Endothelial cell of umbilical vein (primary cell): ENCODE data around the gene MCC. TPM values are rescaled to one million over a fixed set of nuclear protein-coding genes. Genes with fewer than 3 reads are reported as not detected.

Experiments used
- BruUV-seq: library from RNA; stranded (reverse); fragments of 400-500 nt; replicated peaks from 2 replicates; lab custom pipeline; 2021; lab: Mats Ljungman, UMichigan
- CTCF ChIA-PET: fragments of 300-600, 350-600 bp; sonication (Branson Sonifier 250); formaldehyde crosslinking; loops from one replicate; lab custom pipeline; 2021; ENCODE audit warnings: antibody characterized with exemption, inconsistent platforms; lab: Charles Lee
- POLR2A ChIA-PET: fragments of 300-600, 350-600 bp; sonication (Branson Sonifier 250); formaldehyde crosslinking; loops from one replicate; lab custom pipeline; 2021; ENCODE audit warnings: antibody characterized with exemption, inconsistent platforms; lab: Charles Lee
- DNase-seq: peaks from one replicate; pipeline ENCODE4 v3.0.0-alpha.2; 2011; ENCODE audit warnings: low read depth, low spot score
- FAIRE-seq: peaks from 2 replicates; lab custom pipeline; 2011; peaks lifted over from hg19 to GRCh38; lab: Jason Lieb, UNC
- H2AFZ ChIP-seq: 2 replicates; pipeline ENCODE4 v1.6.0; 2012; ENCODE audit warnings: low read depth, low read length, control low read depth, inconsistent platforms
- H3K27ac ChIP-seq: 2 replicates; pipeline ENCODE4 v1.5.1; 2011; ENCODE audit warnings: low read depth, mild to moderate bottlenecking, control low read depth, low read length, moderate library complexity; ENCODE audit not compliant: insufficient read depth
- H3K27me3 ChIP-seq, 2 experiments: 2 replicates each; pipeline versions ENCODE4 v1.6.0 to v1.6.1; 2011; ENCODE audit warnings: low read length in 2 of 2, mixed read lengths in 1 of 2; ENCODE audit not compliant: control insufficient read depth in 2 of 2, insufficient read depth in 2 of 2
- H3K36me3 ChIP-seq, 2 experiments: 2 replicates in 1 of 2; 3 replicates in 1 of 2; pipeline ENCODE4 v1.5.1; 2011; ENCODE audit warnings: low read length in 2 of 2, mild to moderate bottlenecking in 1 of 2, moderate library complexity in 1 of 2; ENCODE audit not compliant: control insufficient read depth in 2 of 2, insufficient read depth in 2 of 2; ENCODE audit errors: extremely low read depth in 1 of 2
- H3K4me1 ChIP-seq: 3 replicates; pipeline ENCODE4 v1.5.1; 2011; ENCODE audit warnings: mild to moderate bottlenecking, low read length; ENCODE audit not compliant: control insufficient read depth, insufficient read depth; ENCODE audit errors: extremely low read depth
- H3K4me2 ChIP-seq: 2 replicates; pipeline ENCODE4 v1.6.1; 2011; ENCODE audit warnings: low read length, control low read depth, mixed read lengths; ENCODE audit not compliant: insufficient read depth
- H3K4me3 ChIP-seq, 3 experiments: fragments of 200-600 bp in 1 of 3; sonication (generic), shearing (Covaris generic) in 1 of 3; replicated peaks in 1 of 3; 2 replicates each; pipeline ENCODE4 v1.5.1; 2011 to 2016; ENCODE audit warnings: control low read depth in 3 of 3, low read length in 3 of 3, mild to moderate bottlenecking in 2 of 3, inconsistent platforms in 1 of 3, low read depth in 1 of 3, moderate library complexity in 1 of 3; ENCODE audit not compliant: insufficient read depth in 1 of 3
- H3K79me2 ChIP-seq: 2 replicates; pipeline ENCODE4 v1.6.0; 2012; ENCODE audit warnings: low read length, inconsistent platforms; ENCODE audit not compliant: control insufficient read depth, insufficient read depth
- H3K9ac ChIP-seq: replicated peaks from 2 replicates; pipeline ENCODE3; 2011; ENCODE audit warnings: low read length, control low read depth; ENCODE audit not compliant: insufficient read depth; ENCODE audit errors: extremely low read depth
- H3K9me1 ChIP-seq: replicated peaks from 3 replicates; pipeline ENCODE4 v1.6.0; 2011; ENCODE audit warnings: mild to moderate bottlenecking, low read length; ENCODE audit not compliant: control insufficient read depth, insufficient read depth; ENCODE audit errors: extremely low read depth
- H3K9me3 ChIP-seq: replicated peaks from 2 replicates; pipeline ENCODE4 v1.5.1; 2012; ENCODE audit warnings: low read length, inconsistent platforms; ENCODE audit not compliant: control insufficient read depth, insufficient read depth
- H4K20me1 ChIP-seq: replicated peaks from 2 replicates; pipeline ENCODE3; 2011; ENCODE audit warnings: mild to moderate bottlenecking, low read length; ENCODE audit not compliant: control insufficient read depth, insufficient read depth; ENCODE audit errors: extremely low read depth
- CTCF ChIP-seq, 2 donors: IDR thresholded peaks; 1 replicate in 1 of 2; 2 replicates in 1 of 2; pipeline ENCODE4 v1.5.1; 2011; ENCODE audit warnings: low read length in 2 of 2, mild to moderate bottlenecking in 2 of 2, moderate library complexity in 2 of 2, control low read depth in 1 of 2, inconsistent platforms in 1 of 2, low read depth in 1 of 2; ENCODE audit not compliant: insufficient read depth in 1 of 2; ENCODE audit errors: extremely low read depth in 1 of 2
- EZH2 ChIP-seq: IDR thresholded peaks from 2 replicates; pipeline ENCODE4 v1.6.1; 2012; ENCODE audit warnings: borderline replicate concordance, low read depth, mild to moderate bottlenecking, moderate library complexity, low read length, inconsistent platforms; ENCODE audit not compliant: severe bottlenecking
- FOS ChIP-seq: IDR thresholded peaks from 2 replicates; pipeline ENCODE4 v1.6.1; 2011; ENCODE audit warnings: mild to moderate bottlenecking, low read length, moderate library complexity, borderline replicate concordance; ENCODE audit not compliant: insufficient read depth
- GATA2 ChIP-seq: IDR thresholded peaks from 2 replicates; pipeline ENCODE4 v1.7.0; 2011; ENCODE audit warnings: low read depth, mild to moderate bottlenecking, moderate library complexity, mixed read lengths, low read length; ENCODE audit not compliant: insufficient read length, insufficient read depth
- JUN ChIP-seq: IDR thresholded peaks from 2 replicates; pipeline ENCODE4 v1.6.1; 2011; ENCODE audit warnings: borderline replicate concordance, low read depth; ENCODE audit not compliant: insufficient read length, insufficient read depth
- MAX ChIP-seq: IDR thresholded peaks from 2 replicates; pipeline ENCODE4 v1.6.1; 2011; ENCODE audit not compliant: insufficient read depth, insufficient read length
- MYC ChIP-seq: IDR thresholded peaks from one replicate; pipeline ENCODE4 v1.6.1; 2011; ENCODE audit warnings: mild to moderate bottlenecking, low read depth, low read length
- POLR2A ChIP-seq: IDR thresholded peaks from 2 replicates; pipeline ENCODE4 v1.6.1; 2012; ENCODE audit warnings: low read depth, mild to moderate bottlenecking, control low read depth, low read length
- POLR2AphosphoS5 ChIP-seq: IDR thresholded peaks from 2 replicates; pipeline ENCODE4 v1.6.1; 2012; ENCODE audit warnings: low read depth, mild to moderate bottlenecking, control low read depth, low read length, moderate library complexity; ENCODE audit not compliant: insufficient read depth
- dilution Hi-C: fragments of 300-500 bp; cut with MboI; formaldehyde crosslinking; loops from one replicate; pipeline ENCODE4 v1.15.0; 2019; ENCODE audit warnings: low sequenced_read_pairs; ENCODE audit not compliant: extremely low pct_ligation_motif_present
- intact Hi-C: fragments of 100-400 bp; cut with micrococcal nuclease; formaldehyde crosslinking; loops from one replicate; pipeline ENCODE4 v1.10.0; 2022
- polyA plus RNA-seq, 4 experiments: library from polyadenylated mRNA; depleted of rRNA in 3 of 4; stranded (reverse) in 3 of 4; unstranded in 1 of 4; fragments of >200 nt; gene quantifications; 2 replicates each; pipeline versions ENCODE4 v1.2.1 to v1.2.3, GENCODE V29; 2011 to 2012; ENCODE audit warnings: missing spikeins in 1 of 4
- total RNA-seq: library from RNA; stranded (reverse); gene quantifications from 2 replicates; pipeline ENCODE4 v1.2.3, GENCODE V29; 2021

MCC gene
- total and polyA plus RNA-seq, 2 donors (not counting 3 experiments of a cell fraction or from before 2014, with no cell fraction given): 6.9 to 27.5 TPM

GRCh38 chr5:113125371-113125770, 362.9 kb downstream of the MCC start:
- no peaks in the 10 kb centered on the region for H3K4me1 ChIP-seq
- no peak for TF ChIP-seq MAX
- TF ChIP-seq POLR2AphosphoS5: no peak
- no peak for TF ChIP-seq POLR2A
- no peak for TF ChIP-seq MYC
- TF ChIP-seq JUN: no peak
- TF ChIP-seq EZH2: no peak
- TF ChIP-seq GATA2: no peak
- no peak for TF ChIP-seq FOS
- TF ChIP-seq CTCF (IDR thresholded peaks at IDR 0.05; ENCODE audit: extremely low read depth in 1 of 2, insufficient read depth in 1 of 2, low read depth in 1 of 2, low read length in 2 of 2): no peak
- BruUV-seq: no TSS peak
- intact Hi-C loops (loop anchor here (5.0 kb wide), 1 partner anchor 128 kb away; no protein-coding TSS in a partner anchor), dilution Hi-C loops (no loop called here)
- ChIA-PET CTCF (interaction anchor here (0.8 to 1.5 kb wide), 4 partner anchors 10 to 481 kb away, joined by 3 read pairs; no protein-coding TSS in a partner anchor), POLR2A (interaction anchor here (0.5 kb wide), 1 partner anchor 9 kb away, joined by 3 read pairs; no protein-coding TSS in a partner anchor)
- H4K20me1 ChIP-seq: no peaks in the 10 kb centered on the region
- no peaks in the 10 kb centered on the region for H3K9me1 ChIP-seq
- H3K79me2 ChIP-seq: no peaks in the 10 kb centered on the region
- peak; percentile 13 for DNase-seq
- H3K4me3 ChIP-seq: no peak overlapping the region
- H3K36me3 ChIP-seq: no peaks in the 10 kb centered on the region
- FAIRE-seq: no peak
- no peaks in the 10 kb centered on the region for H3K9me3 ChIP-seq
- H3K27me3 ChIP-seq: no peaks in the 10 kb centered on the region
- no peak overlapping the region for H2AFZ ChIP-seq
- no peak overlapping the region for H3K4me2 ChIP-seq
- H3K27ac ChIP-seq: no peak overlapping the region
- no peak overlapping the region for H3K9ac ChIP-seq
